HUES48 (cell line): ENCODE measurements around the gene CNMD.
A peak's percentile ranks its signal among the peaks of the same experiment; 100 is the strongest.

Source experiments
- H3K27ac ChIP-seq: one replicate; pipeline ENCODE4 v1.7.0; 2013; ENCODE audit warnings: low read depth, low read length, inconsistent platforms
- H3K27me3 ChIP-seq: 2 replicates; pipeline ENCODE4 v1.6.1; 2013; ENCODE audit warnings: mild to moderate bottlenecking, low read length; ENCODE audit not compliant: control insufficient read depth, insufficient read depth
- H3K36me3 ChIP-seq: 2 replicates; pipeline ENCODE4 v1.6.1; 2013; ENCODE audit warnings: low read length; ENCODE audit not compliant: control insufficient read depth, insufficient read depth
- H3K4me1 ChIP-seq: 2 replicates; pipeline ENCODE4 v1.6.1; 2013; ENCODE audit warnings: mild to moderate bottlenecking, low read length; ENCODE audit not compliant: control insufficient read depth, insufficient read depth
- H3K4me3 ChIP-seq: 2 replicates; pipeline ENCODE4 v1.5.1; 2013; ENCODE audit warnings: mild to moderate bottlenecking, low read depth, low read length
- H3K9ac ChIP-seq: 2 replicates; pipeline ENCODE4 v1.6.1; 2013; ENCODE audit warnings: mild to moderate bottlenecking, low read depth, low read length, moderate library complexity
- H3K9me3 ChIP-seq: 2 replicates; pipeline ENCODE4 v1.6.1; 2013; ENCODE audit warnings: low read length; ENCODE audit not compliant: control insufficient read depth, insufficient read depth

Gene CNMD

GRCh38 chr13:52744842-52745375, 5.3 kb upstream of the CNMD start:
- H3K4me1 ChIP-seq, result peaks cover 11% of the 10 kb centered on the region
- no peak overlapping the region for H3K9ac ChIP-seq
- no peak overlapping the region for H3K4me3 ChIP-seq
- no peak overlapping the region for H3K27ac ChIP-seq
- peaks cover 5% of the 10 kb centered on the region; the same call in 1 of the 2 replicates for H3K9me3 ChIP-seq
- H3K36me3 ChIP-seq, result no peaks in the 10 kb centered on the region
- H3K27me3 ChIP-seq, result peaks cover 5% of the 10 kb centered on the region

GRCh38 chr13:52743988-52744387, 4.4 kb upstream of the CNMD start:
- H3K27me3 ChIP-seq, result peaks cover 5% of the 10 kb centered on the region
- H3K9me3 ChIP-seq, result peaks cover 5% of the 10 kb centered on the region; the same call in 1 of the 2 replicates
- H3K36me3 ChIP-seq, result no peaks in the 10 kb centered on the region
- no peak overlapping the region for H3K27ac ChIP-seq
- H3K9ac ChIP-seq, result no peak overlapping the region
- peaks cover 13% of the 10 kb centered on the region for H3K4me1 ChIP-seq
- H3K4me3 ChIP-seq, result no peak overlapping the region

DNA sequence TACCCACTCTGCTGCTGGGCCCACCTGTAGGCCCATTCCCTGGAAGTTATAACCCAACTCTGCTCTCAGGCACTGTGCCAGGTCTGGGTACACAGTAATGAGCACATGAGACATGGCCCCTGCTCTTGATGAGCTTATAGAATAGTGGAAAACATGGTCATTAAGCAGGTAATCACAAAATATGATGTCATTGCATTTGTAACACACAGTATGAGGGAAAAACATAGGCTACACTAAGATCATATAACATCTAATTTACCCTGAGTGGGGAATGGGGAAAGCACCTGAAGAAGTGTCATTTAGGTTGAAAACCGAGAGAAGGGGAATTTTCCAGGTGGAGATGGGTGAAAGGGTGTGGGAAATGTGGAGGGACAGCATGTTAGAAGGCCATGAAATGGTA, 3.9 kb upstream of the CNMD start:
- H3K27me3 ChIP-seq, result peaks cover 5% of the 10 kb centered on the region
- peaks cover 5% of the 10 kb centered on the region; the same call in 1 of the 2 replicates for H3K9me3 ChIP-seq
- no peak overlapping the region for H3K9ac ChIP-seq
- no peak overlapping the region for H3K4me3 ChIP-seq
- peaks cover 14% of the 10 kb centered on the region for H3K4me1 ChIP-seq
- H3K27ac ChIP-seq, result no peak overlapping the region
- H3K36me3 ChIP-seq, result no peaks in the 10 kb centered on the region

DNA sequence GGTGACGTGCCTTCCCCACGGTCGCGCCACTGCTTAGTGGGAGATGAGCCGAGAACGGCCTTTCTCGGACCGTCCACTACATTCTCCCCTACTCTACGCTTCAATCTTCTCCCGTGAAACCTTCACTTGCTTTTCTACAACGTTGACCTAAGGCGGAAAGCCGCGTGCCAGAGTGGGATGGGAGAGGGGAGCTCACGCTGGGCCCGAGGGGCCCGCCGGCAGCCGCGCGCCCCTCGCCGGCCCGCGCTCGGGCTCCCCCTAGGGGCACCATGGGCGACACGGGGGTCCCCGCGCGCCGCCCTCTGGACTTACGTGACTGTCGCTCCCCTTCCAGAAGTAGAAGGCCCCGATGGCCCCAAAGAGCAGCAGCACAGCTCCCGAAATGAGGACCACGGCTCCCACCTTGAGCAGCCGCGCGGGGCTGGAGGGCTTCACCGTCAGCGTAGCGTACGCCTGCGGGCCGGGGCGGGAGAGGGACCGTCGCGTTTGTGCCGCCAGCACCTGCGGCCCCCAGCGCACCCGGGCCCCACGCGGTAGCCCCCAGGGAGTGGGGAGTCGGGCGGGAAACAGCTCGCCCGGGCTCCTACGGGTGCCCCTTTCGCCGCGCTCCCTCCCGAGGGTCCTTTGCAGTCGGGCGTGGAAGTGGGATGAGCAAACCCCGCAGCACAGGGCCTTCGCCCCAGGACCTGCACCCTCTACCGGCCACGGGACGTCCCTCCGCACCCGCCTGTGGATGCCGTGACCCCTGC, 727 bp downstream of the CNMD start:
- Histone ChIP-seq H3K36me3 (peaks cover 19% of the 10 kb centered on the region), H3K4me3 (peak overlapping the region; percentile 69), H3K27ac (peak overlapping the region; percentile 87), H3K4me1 (peaks cover 43% of the 10 kb centered on the region), H3K27me3 (peaks cover 5% of the 10 kb centered on the region), H3K9ac (peak overlapping the region; percentile 79), H3K9me3 (peaks cover 5% of the 10 kb centered on the region; the same call in 1 of the 2 replicates)

DNA sequence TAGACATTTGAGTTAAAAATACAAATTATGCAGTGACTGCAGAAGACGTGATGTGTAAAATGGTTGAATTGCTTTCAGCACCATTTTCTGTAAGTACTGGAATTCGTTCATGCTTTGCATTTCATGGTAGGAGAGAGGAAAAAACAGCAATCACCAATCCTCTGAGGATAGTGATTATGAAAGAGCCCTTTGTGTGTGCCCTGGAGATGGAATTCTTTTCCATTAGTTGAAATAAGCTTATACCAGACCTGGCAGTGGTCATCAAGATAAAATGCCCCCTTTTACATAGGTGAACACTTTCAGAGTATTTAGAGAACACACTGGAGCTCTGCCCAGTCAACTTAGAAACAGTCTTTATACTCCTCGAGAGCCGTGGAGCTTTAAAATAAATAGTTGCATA, 1.7 kb downstream of the CNMD start:
- H3K27me3 ChIP-seq, result peaks cover 5% of the 10 kb centered on the region
- peak overlapping the region; percentile 87 for H3K27ac ChIP-seq
- H3K9ac ChIP-seq, result peak overlapping the region; percentile 79; the same call in 1 of the 2 replicates
- peaks cover 43% of the 10 kb centered on the region for H3K4me1 ChIP-seq
- H3K36me3 ChIP-seq, result peaks cover 28% of the 10 kb centered on the region
- no peaks in the 10 kb centered on the region for H3K9me3 ChIP-seq
- peak overlapping the region; percentile 69 for H3K4me3 ChIP-seq

GRCh38 chr13:52737451-52737850, 2.2 kb downstream of the CNMD start:
- 0 out of 2 replicates have a peak overlapping the region, but pooled peaks have one; percentile 28 for H3K9ac ChIP-seq

DNA sequence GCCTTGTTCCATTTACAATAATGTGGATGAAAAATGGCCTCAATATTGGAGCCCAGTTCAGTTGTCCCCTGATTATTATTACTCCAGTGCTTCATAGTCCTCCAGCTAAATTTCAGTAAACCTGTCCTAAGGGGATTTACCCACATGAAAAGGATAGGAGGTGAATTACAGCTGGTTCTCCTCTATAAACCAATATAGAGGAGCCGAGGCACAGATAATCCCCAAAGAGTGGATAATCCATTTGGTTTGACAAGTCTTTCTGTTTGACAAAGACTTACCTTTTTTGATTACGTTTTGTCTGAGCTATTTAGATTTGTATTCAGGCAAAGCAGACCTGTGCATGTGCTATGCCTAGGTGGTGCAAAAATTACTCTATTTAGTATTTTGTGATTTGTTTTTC, 2.7 kb downstream of the CNMD start:
- Histone ChIP-seq H3K27ac (peak overlapping the region; percentile 87), H3K9ac (no peak overlapping the region; the same call in 1 of the 2 replicates), H3K36me3 (peaks cover 39% of the 10 kb centered on the region), H3K9me3 (no peaks in the 10 kb centered on the region), H3K4me1 (peaks cover 43% of the 10 kb centered on the region), H3K27me3 (peaks cover 5% of the 10 kb centered on the region), H3K4me3 (peak overlapping the region; percentile 69; the same call in 1 of the 2 replicates)

More at GRCh38 chr13:52737451-52737850, 2.2 kb downstream of the CNMD start:
- H3K36me3 ChIP-seq, result peaks cover 33% of the 10 kb centered on the region
- H3K27me3 ChIP-seq, result peaks cover 5% of the 10 kb centered on the region
- H3K9me3 ChIP-seq, result no peaks in the 10 kb centered on the region
- peak overlapping the region; percentile 69 for H3K4me3 ChIP-seq
- H3K4me1 ChIP-seq, result peaks cover 43% of the 10 kb centered on the region
- peak overlapping the region; percentile 87 for H3K27ac ChIP-seq

DNA sequence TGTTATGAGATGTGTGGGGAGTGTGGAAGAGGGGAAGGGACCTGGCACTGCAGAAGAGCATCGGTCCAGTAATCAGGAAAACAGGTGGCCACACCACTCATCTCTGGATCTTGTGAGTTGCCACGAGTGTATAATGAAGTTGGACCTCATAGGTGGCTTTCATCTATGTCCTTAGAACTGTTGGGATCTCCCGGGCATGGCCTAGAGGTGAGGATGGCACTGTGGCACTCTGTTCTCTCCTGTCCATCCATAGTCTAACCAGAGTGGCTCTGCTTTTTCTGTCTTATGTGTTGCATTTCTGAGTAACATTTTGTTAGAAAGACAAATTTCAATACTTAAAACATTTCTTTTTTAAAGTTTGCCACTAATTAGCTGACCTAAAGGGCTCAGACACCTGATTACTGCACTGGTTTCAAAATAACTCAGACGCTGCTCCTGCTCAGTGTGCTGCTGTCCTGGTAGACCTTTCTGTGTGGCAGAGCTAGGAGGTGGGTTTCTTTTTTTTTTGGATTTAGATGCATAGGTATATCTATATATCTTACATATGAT, 5.5 kb downstream of the CNMD start:
- Histone ChIP-seq H3K36me3 (peaks cover 57% of the 10 kb centered on the region), H3K9ac (no peak overlapping the region), H3K27ac (no peak overlapping the region), H3K27me3 (no peaks in the 10 kb centered on the region), H3K4me3 (no peak overlapping the region), H3K9me3 (no peaks in the 10 kb centered on the region), H3K4me1 (peaks cover 30% of the 10 kb centered on the region)

- Histone ChIP-seq H3K9ac (no peak overlapping the region), H3K9me3 (peaks cover 17% of the 10 kb centered on the region), H3K27ac (no peak overlapping the region), H3K4me1 (no peaks in the 10 kb centered on the region), H3K27me3 (no peaks in the 10 kb centered on the region), H3K36me3 (peaks cover 52% of the 10 kb centered on the region), H3K4me3 (no peak overlapping the region)
These were observed 13.4 kb downstream of the CNMD start for GRCh38 chr13:52726258-52726657.

GRCh38 chr13:52725302-52725701, 14.3 kb downstream of the CNMD start:
- Histone ChIP-seq H3K36me3 (peaks cover 53% of the 10 kb centered on the region), H3K27me3 (no peaks in the 10 kb centered on the region), H3K4me3 (no peak overlapping the region), H3K27ac (no peak overlapping the region), H3K9me3 (peaks cover 24% of the 10 kb centered on the region), H3K4me1 (no peaks in the 10 kb centered on the region), H3K9ac (no peak overlapping the region)

DNA sequence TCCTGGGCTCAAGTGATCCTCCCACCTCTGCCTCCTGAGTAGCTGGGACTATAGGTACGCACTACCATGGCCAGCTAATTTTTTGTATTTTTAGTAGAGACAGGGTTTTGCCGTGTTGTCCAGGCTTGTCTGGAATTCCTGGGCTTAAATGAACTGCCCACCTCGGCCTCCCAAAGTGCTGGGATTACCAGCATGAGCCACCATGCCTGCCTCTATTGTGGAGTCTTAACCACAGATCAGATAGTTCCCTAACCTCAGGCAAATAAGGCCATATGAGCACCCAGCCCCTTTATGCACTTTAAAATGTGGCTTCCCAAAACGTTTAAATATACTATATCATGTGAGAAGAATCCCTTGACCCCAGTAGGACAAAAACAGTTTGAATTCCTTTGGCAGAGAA, 16.4 kb downstream of the CNMD start:
- no peak overlapping the region for H3K9ac ChIP-seq
- H3K4me1 ChIP-seq, result no peaks in the 10 kb centered on the region
- peaks cover 24% of the 10 kb centered on the region for H3K9me3 ChIP-seq
- no peak overlapping the region for H3K4me3 ChIP-seq
- H3K36me3 ChIP-seq, result peaks cover 51% of the 10 kb centered on the region
- H3K27me3 ChIP-seq, result no peaks in the 10 kb centered on the region
- no peak overlapping the region for H3K27ac ChIP-seq
